CD14-positive monocyte (primary cell): ENCODE measurements around the gene BRAT1. TPM values are rescaled to one million over a fixed set of nuclear protein-coding genes. Genes with fewer than 3 reads are reported as not detected.

Experiments used
- DNase-seq, 3 donors: peaks; one replicate each; pipeline ENCODE4 v3.0.0-alpha.2; 2011 to 2022
- H2AFZ ChIP-seq: 2 replicates; pipeline ENCODE4 v1.6.0; 2012; ENCODE audit warnings: mild to moderate bottlenecking, low read depth, low read length, inconsistent platforms; ENCODE audit not compliant: insufficient read depth, poor library complexity, severe bottlenecking
- H3K27ac ChIP-seq, 2 donors: 1 replicate in 1 of 2; 2 replicates in 1 of 2; pipeline ENCODE4 v1.5.1; 2012 to 2013; ENCODE audit warnings: low read length in 2 of 2, control low read depth in 1 of 2, inconsistent platforms in 1 of 2, low read depth in 1 of 2, mild to moderate bottlenecking in 1 of 2
- H3K27me3 ChIP-seq, 2 donors: one replicate each; pipeline versions ENCODE4 v1.6.0 to v1.6.1; 2011 to 2013; ENCODE audit warnings: low read length in 2 of 2; ENCODE audit not compliant: control insufficient read depth in 2 of 2, insufficient read depth in 2 of 2
- H3K36me3 ChIP-seq, 2 donors: replicated peaks in 1 of 2; 1 replicate in 1 of 2; 2 replicates in 1 of 2; pipeline versions ENCODE4 v1.5.1 to v1.6.1; 2012 to 2013; ENCODE audit warnings: low read length in 2 of 2, control low read depth in 1 of 2, inconsistent platforms in 1 of 2, mild to moderate bottlenecking in 1 of 2; ENCODE audit not compliant: insufficient read depth in 2 of 2, control insufficient read depth in 1 of 2
- H3K4me1 ChIP-seq, 2 donors: 1 replicate in 1 of 2; 2 replicates in 1 of 2; pipeline versions ENCODE4 v1.5.1 to v1.6.1; 2012 to 2013; ENCODE audit warnings: low read length in 2 of 2, control low read depth in 1 of 2, inconsistent platforms in 1 of 2, mild to moderate bottlenecking in 1 of 2, moderate library complexity in 1 of 2; ENCODE audit not compliant: insufficient read depth in 2 of 2, control insufficient read depth in 1 of 2
- H3K4me2 ChIP-seq: replicated peaks from 2 replicates; pipeline ENCODE3; 2012; ENCODE audit warnings: low read length, moderate library complexity, mild to moderate bottlenecking; ENCODE audit not compliant: poor library complexity, severe bottlenecking; ENCODE audit errors: extremely low read depth
- H3K4me3 ChIP-seq, 3 experiments: fragments of 200-600 bp in 1 of 3; sonication (generic) in 1 of 3; replicated peaks in 1 of 3; 1 replicate in 2 of 3; 2 replicates in 1 of 3; pipeline ENCODE4 v1.5.1; 2011 to 2013; ENCODE audit warnings: low read length in 3 of 3, mild to moderate bottlenecking in 3 of 3, control low read depth in 2 of 3, low read depth in 2 of 3, inconsistent platforms in 1 of 3, moderate library complexity in 1 of 3
- H3K79me2 ChIP-seq: 2 replicates; pipeline ENCODE4 v1.6.0; 2012; ENCODE audit warnings: mild to moderate bottlenecking, control low read depth, inconsistent platforms, low read length, moderate library complexity; ENCODE audit not compliant: insufficient read depth
- H3K9ac ChIP-seq: 2 replicates; pipeline ENCODE4 v1.6.0; 2017; ENCODE audit warnings: low read length, mild to moderate bottlenecking; ENCODE audit not compliant: insufficient read depth, poor library complexity, severe bottlenecking
- H3K9me3 ChIP-seq, 2 donors: replicated peaks in 1 of 2; 1 replicate in 1 of 2; 2 replicates in 1 of 2; pipeline versions ENCODE4 v1.5.1 to v1.6.1; 2012 to 2013; ENCODE audit warnings: low read length in 2 of 2, control low read depth in 1 of 2; ENCODE audit not compliant: control insufficient read depth in 1 of 2, insufficient read depth in 1 of 2
- H4K20me1 ChIP-seq: 2 replicates; pipeline ENCODE4 v1.6.0; 2012; ENCODE audit warnings: mild to moderate bottlenecking, low read length, control low read depth, moderate library complexity; ENCODE audit not compliant: insufficient read depth
- H3K27ac Mint-ChIP-seq, 7 donors: one replicate each; pipeline ENCODE4 v1.8.0; 2020; ENCODE audit warnings: mild to moderate bottlenecking in 7 of 7, mixed read lengths in 7 of 7, moderate library complexity in 6 of 7, inconsistent platforms in 2 of 7
- H3K27me3 Mint-ChIP-seq, 3 donors: one replicate each; pipeline ENCODE4 v1.8.0; 2021 to 2022; ENCODE audit warnings: low read depth in 3 of 3, mild to moderate bottlenecking in 3 of 3, mixed read lengths in 3 of 3, moderate library complexity in 3 of 3, inconsistent platforms in 1 of 3
- H3K36me3 Mint-ChIP-seq, 2 donors: one replicate each; pipeline ENCODE4 v1.8.0; 2020; ENCODE audit warnings: mixed read lengths in 2 of 2, inconsistent platforms in 1 of 2, mild to moderate bottlenecking in 1 of 2
- H3K4me1 Mint-ChIP-seq: one replicate; pipeline ENCODE4 v1.8.0; 2020; ENCODE audit warnings: mild to moderate bottlenecking, mixed read lengths
- H3K4me3 Mint-ChIP-seq, 2 donors: one replicate each; pipeline ENCODE4 v1.8.0; 2020; ENCODE audit warnings: mild to moderate bottlenecking in 2 of 2, mixed read lengths in 2 of 2, moderate library complexity in 1 of 2
- H3K9me3 Mint-ChIP-seq, 7 donors: one replicate each; pipeline ENCODE4 v1.8.0; 2020 to 2022; ENCODE audit warnings: mixed read lengths in 7 of 7, mild to moderate bottlenecking in 6 of 7, moderate library complexity in 6 of 7, inconsistent platforms in 2 of 7
- CTCF ChIP-seq: fragments of 200-600 bp; IDR thresholded peaks from one replicate; pipeline ENCODE4 v1.8.0; 2022; ENCODE audit warnings: antibody characterized with exemption, mild to moderate bottlenecking
- WGBS: methylation state at CpG from one replicate; pipeline ENCODE4 v1.1.5; 2013; ENCODE audit warnings: missing lambda C conversion rate; ENCODE audit not compliant: insufficient coverage; 5-methylcytosine and 5-hydroxymethylcytosine counted together
- intact Hi-C, 2 donors: fragments of 100-400 bp; cut with micrococcal nuclease; formaldehyde crosslinking; loops; one replicate each; pipeline versions ENCODE4 v1.15.0 to v1.15.1; 2023
- polyA plus RNA-seq, 3 donors: library from polyadenylated mRNA; depleted of rRNA in 1 of 3; unstranded in 2 of 3; stranded (reverse) in 1 of 3; fragments of 300-500 nt in 2 of 3; fragments of >200 nt in 1 of 3; fragmentation: Illumina TruSeq in 2 of 3; gene quantifications; 1 replicate in 2 of 3; 2 replicates in 1 of 3; pipeline ENCODE4 v1.2.3, GENCODE V29; 2012 to 2021

The BRAT1 gene
- polyA plus RNA-seq, 3 donors = 31.6 to 34.2 (median 32.5) TPM

- H3K4me1 ChIP-seq = no peaks in the 10 kb centered on the region
- H3K27ac ChIP-seq = no peak overlapping the region
- Mint-ChIP-seq H3K27ac (peak overlapping the region in 1 of 7 donors; percentile 4), H3K36me3 (peaks cover 68 to 78% of the 10 kb centered on the region in 2 donors), H3K4me3 (no peak overlapping the region), H3K4me1 (no peaks in the 10 kb centered on the region), H3K27me3 (peaks cover 0 to 4% (median 2%) of the 10 kb centered on the region in 3 donors), H3K9me3 (peaks cover 0 to 3% (median 0%) of the 10 kb centered on the region in 7 donors)
- TF ChIP-seq CTCF = no peak
- no peaks in the 10 kb centered on the region for H3K79me2 ChIP-seq
- H3K27me3 ChIP-seq = no peaks in the 10 kb centered on the region
- intact Hi-C loops = no loop called here
- DNase-seq = no peak
- H4K20me1 ChIP-seq = no peaks in the 10 kb centered on the region
- no peak overlapping the region for H3K4me2 ChIP-seq
- H3K4me3 ChIP-seq = no peak overlapping the region
- no peak overlapping the region for H2AFZ ChIP-seq
- WGBS = 98% methylated on average over 5 of the region's 9 CpGs
- H3K36me3 ChIP-seq = peaks cover 39 to 74% of the 10 kb centered on the region in 2 donors
- H3K9me3 ChIP-seq = no peaks in the 10 kb centered on the region
- H3K9ac ChIP-seq = no peak overlapping the region
Measured at GRCh38 chr7:2573761-2574160, 18.4 kb upstream of the BRAT1 start.

- intact Hi-C loops = no loop called here
- Histone ChIP-seq H3K27me3 (no peaks in the 10 kb centered on the region), H3K36me3 (peaks cover 34 to 67% of the 10 kb centered on the region in 2 donors), H3K4me3 (no peak overlapping the region), H3K79me2 (no peaks in the 10 kb centered on the region), H4K20me1 (peaks cover 3% of the 10 kb centered on the region), H3K9me3 (no peaks in the 10 kb centered on the region), H3K4me2 (no peak overlapping the region), H3K9ac (no peak overlapping the region), H3K4me1 (peaks cover 8 to 9% of the 10 kb centered on the region in 2 donors), H2AFZ (no peak overlapping the region), H3K27ac (no peak overlapping the region)
- Mint-ChIP-seq H3K36me3 (peaks cover 60 to 72% of the 10 kb centered on the region in 2 donors), H3K27ac (no peak overlapping the region), H3K4me3 (no peak overlapping the region), H3K9me3 (peaks cover 0 to 3% (median 0%) of the 10 kb centered on the region in 7 donors), H3K27me3 (peaks cover 0 to 4% (median 2%) of the 10 kb centered on the region in 3 donors), H3K4me1 (peaks cover 6% of the 10 kb centered on the region)
- no peak for TF ChIP-seq CTCF
- 95% methylated on average over 16 of the region's 22 CpGs for WGBS
- no peak for DNase-seq
Measured at GRCh38 chr7:2572101-2572842, 16.9 kb upstream of the BRAT1 start.
